GM12878 (cell line): Measurements from ENCODE around the gene ASB3.

Experiments
- CBX3 ChIP-seq: fragments of 200-600 bp; sonication (generic); IDR thresholded peaks from 2 replicates; pipeline ENCODE4 v1.6.1; 2016; ENCODE audit warnings: low read depth, borderline replicate concordance
- CTCF ChIP-seq, 3 experiments: IDR thresholded peaks in 2 of 3; conservative IDR thresholded peaks in 1 of 3; 2 replicates each; pipeline ENCODE4 v1.5.1; 2011; ENCODE audit warnings: low read depth in 3 of 3, low read length in 3 of 3, mild to moderate bottlenecking in 3 of 3, control low read depth in 2 of 3, moderate library complexity in 2 of 3, inconsistent platforms in 1 of 3, mixed read lengths in 1 of 3; ENCODE audit not compliant: control insufficient read depth in 2 of 3, insufficient read depth in 1 of 3; ENCODE audit errors: extremely low read depth in 1 of 3
- FOXM1 ChIP-seq: IDR thresholded peaks from 2 replicates; pipeline ENCODE4 v1.6.1; 2012; ENCODE audit warnings: low read depth, mild to moderate bottlenecking, inconsistent platforms, low read length, moderate library complexity
- PAX8 ChIP-seq: fragments of 450-650 bp; IDR thresholded peaks from 2 replicates; pipeline ENCODE4 v1.6.1; 2017; ENCODE audit warnings: mild to moderate bottlenecking, moderate library complexity
- SIN3A ChIP-seq: IDR thresholded peaks from 2 replicates; pipeline ENCODE4 v1.6.1; 2012; ENCODE audit warnings: low read depth, low read length, improper control_type of control experiment
- SPI1 ChIP-seq: IDR thresholded peaks from 2 replicates; pipeline ENCODE4 v1.6.1; 2011; ENCODE audit warnings: low read depth, mild to moderate bottlenecking, low read length, moderate library complexity, borderline replicate concordance; ENCODE audit not compliant: insufficient read depth
- SUPT20H ChIP-seq: IDR thresholded peaks from 2 replicates; pipeline ENCODE4 v1.6.1; 2011; ENCODE audit warnings: low read depth, mild to moderate bottlenecking, low read length, moderate library complexity, borderline replicate concordance; ENCODE audit not compliant: control insufficient read depth
- TCF3 ChIP-seq: IDR thresholded peaks from 2 replicates; pipeline ENCODE4 v1.6.1; 2012; ENCODE audit warnings: low read depth, mild to moderate bottlenecking, low read length, borderline replicate concordance; ENCODE audit not compliant: insufficient read depth
- USF2 ChIP-seq: IDR thresholded peaks from 2 replicates; pipeline ENCODE4 v1.6.1; 2011; ENCODE audit warnings: low read depth, low read length, improper control_type of control experiment, borderline replicate concordance
- ZNF24 ChIP-seq: fragments of 450-650 bp; IDR thresholded peaks from 2 replicates; pipeline ENCODE4 v1.6.1; 2017; ENCODE audit warnings: antibody characterized with exemption, mild to moderate bottlenecking

GRCh38 chr2:53784436-53784835 lies 2.3 kb downstream of the ASB3 start:
- no peak for TF ChIP-seq ZNF24
- TF ChIP-seq SPI1 = no peak
- no peak for TF ChIP-seq CTCF (IDR thresholded peaks at IDR 0.05 in 2 of 3, conservative IDR thresholded peaks at IDR 0.05 in 1 of 3; ENCODE audit: control insufficient read depth in 2 of 3, extremely low read depth in 1 of 3, insufficient read depth in 1 of 3, low read depth in 3 of 3, low read length in 3 of 3)
- no peak for TF ChIP-seq SIN3A
- TF ChIP-seq USF2 = no peak
- no peak for TF ChIP-seq SUPT20H
- no peak for TF ChIP-seq TCF3
- TF ChIP-seq PAX8 = no peak
- TF ChIP-seq FOXM1 = no peak
- TF ChIP-seq CBX3 = no peak
